22Rv1 (cell line): Measurements from ENCODE around the gene COL8A1.

ENCODE experiments used
- CTCF ChIP-seq: fragments of 450-650 bp; IDR thresholded peaks from 2 replicates; pipeline ENCODE4 v1.5.1; 2017; ENCODE audit warnings: mild to moderate bottlenecking
- ZFX ChIP-seq: fragments of 450-650 bp; IDR thresholded peaks from 2 replicates; pipeline ENCODE4 v1.6.1; 2017; ENCODE audit warnings: antibody characterized with exemption, borderline replicate concordance

- TF ChIP-seq CTCF (no peak), ZFX (no peak)
Measured at GRCh38 chr3:99713440-99713839, 75.0 kb downstream of the COL8A1 start.
